HEK293 (cell line): Measurements from ENCODE around the gene UBE3B.

Experiments
- CTCF ChIA-PET: fragments of 350-600 bp; formaldehyde crosslinking; extraction: SDS; loops from one replicate; lab custom pipeline; 2021; ENCODE audit warnings: antibody characterized with exemption; lab: Yijun Ruan, JAX
- POLR2A ChIA-PET: fragments of 300-600 bp; formaldehyde crosslinking; extraction: SDS; loops from one replicate; lab custom pipeline; 2020; ENCODE audit warnings: antibody characterized with exemption, inconsistent platforms; lab: Yijun Ruan, JAX
- H3K27ac ChIP-seq: fragments of 200-500 bp; sonication (Bioruptor generic); 2 replicates; pipeline ENCODE4 v1.5.1; 2014; ENCODE audit warnings: low read depth, low read length, control low read depth, inconsistent platforms; ENCODE audit errors: extremely low read depth
- H3K36me3 ChIP-seq, 2 experiments: fragments of 200-500 bp in 1 of 2; sonication (Bioruptor generic) in 1 of 2; 1 replicate in 1 of 2; 2 replicates in 1 of 2; pipeline ENCODE4 v1.5.1; 2014 to 2017; ENCODE audit warnings: inconsistent platforms in 2 of 2, low read length in 2 of 2; ENCODE audit not compliant: control insufficient read depth in 2 of 2, insufficient read depth in 1 of 2
- H3K4me1 ChIP-seq: fragments of 200-500 bp; sonication (Bioruptor generic); 2 replicates; pipeline ENCODE4 v1.5.1; 2014; ENCODE audit warnings: mild to moderate bottlenecking, low read length, inconsistent platforms; ENCODE audit not compliant: control insufficient read depth, insufficient read depth
- H3K4me3 ChIP-seq: 2 replicates; pipeline ENCODE4 v1.5.1; 2011; ENCODE audit warnings: low read depth, mild to moderate bottlenecking, control low read depth, low read length, moderate library complexity
- H3K9me3 ChIP-seq: fragments of 200-500 bp; sonication (Bioruptor generic); 2 replicates; pipeline ENCODE4 v1.5.1; 2014; ENCODE audit warnings: low read depth, low read length, inconsistent platforms; ENCODE audit not compliant: control insufficient read depth, insufficient read depth
- FEZF1 ChIP-seq: fragments of 450-650 bp; formaldehyde crosslinking; IDR thresholded peaks from 2 replicates; pipeline ENCODE4 v1.5.1; 2016; ENCODE audit warnings: missing biosample characterization, missing genetic modification characterization
- GLI4 ChIP-seq: fragments of 450-650 bp; formaldehyde crosslinking; IDR thresholded peaks from 2 replicates; pipeline ENCODE4 v1.5.1; 2016; ENCODE audit warnings: missing biosample characterization, missing genetic modification characterization
- GLIS2 ChIP-seq: fragments of 450-650 bp; formaldehyde crosslinking; IDR thresholded peaks from 2 replicates; pipeline ENCODE4 v1.5.1; 2016; ENCODE audit warnings: missing biosample characterization, missing genetic modification characterization
- MEIS1 ChIP-seq: sonication (generic); formaldehyde crosslinking; IDR thresholded peaks from 2 replicates; pipeline ENCODE4 v1.8.1; 2022; ENCODE audit warnings: missing genetic modification reagents, mild to moderate bottlenecking, borderline replicate concordance
- SCRT2 ChIP-seq: fragments of 450-650 bp; formaldehyde crosslinking; IDR thresholded peaks from 2 replicates; pipeline ENCODE4 v1.5.1; 2016; ENCODE audit warnings: missing biosample characterization, missing genetic modification characterization
- SP2 ChIP-seq: fragments of 450-650 bp; formaldehyde crosslinking; IDR thresholded peaks from 2 replicates; pipeline ENCODE4 v1.5.1; 2016; ENCODE audit warnings: missing biosample characterization, missing genetic modification characterization
- SP7 ChIP-seq: fragments of 450-650 bp; formaldehyde crosslinking; IDR thresholded peaks from 2 replicates; pipeline ENCODE4 v1.5.1; 2016; ENCODE audit warnings: missing biosample characterization, missing genetic modification characterization
- TCF7L2 ChIP-seq: IDR thresholded peaks from 2 replicates; pipeline ENCODE4 v1.6.1; 2011; ENCODE audit warnings: low read depth, mild to moderate bottlenecking, inconsistent platforms, low read length, moderate library complexity, borderline replicate concordance
- YY1 ChIP-seq: fragments of 450-650 bp; formaldehyde crosslinking; IDR thresholded peaks from 2 replicates; pipeline ENCODE4 v1.5.1; 2018; ENCODE audit warnings: missing biosample characterization, missing genetic modification characterization
- ZBTB17 ChIP-seq: fragments of 450-650 bp; formaldehyde crosslinking; IDR thresholded peaks from 2 replicates; pipeline ENCODE4 v1.5.1; 2016; ENCODE audit warnings: missing biosample characterization, missing genetic modification characterization
- ZBTB48 ChIP-seq: fragments of 450-650 bp; formaldehyde crosslinking; IDR thresholded peaks from 2 replicates; pipeline ENCODE4 v1.5.1; 2016; ENCODE audit warnings: missing biosample characterization, missing genetic modification characterization
- ZIC2 ChIP-seq: fragments of 450-650 bp; formaldehyde crosslinking; IDR thresholded peaks from 2 replicates; pipeline ENCODE4 v1.5.1; 2016; ENCODE audit warnings: missing biosample characterization, missing genetic modification characterization
- ZNF121 ChIP-seq: fragments of 450-650 bp; formaldehyde crosslinking; IDR thresholded peaks from 2 replicates; pipeline ENCODE4 v1.5.1; 2016; ENCODE audit warnings: missing biosample characterization, missing genetic modification characterization
- ZNF133 ChIP-seq: fragments of 450-650 bp; formaldehyde crosslinking; IDR thresholded peaks from 2 replicates; pipeline ENCODE4 v1.5.1; 2016; ENCODE audit warnings: missing biosample characterization, missing genetic modification characterization
- ZNF335 ChIP-seq: fragments of 450-650 bp; formaldehyde crosslinking; conservative IDR thresholded peaks from 2 replicates; pipeline ENCODE4 v1.5.1; 2016; ENCODE audit warnings: missing biosample characterization, missing genetic modification characterization
- ZNF366 ChIP-seq: fragments of 450-650 bp; formaldehyde crosslinking; conservative IDR thresholded peaks from 2 replicates; pipeline ENCODE4 v1.5.1; 2016; ENCODE audit warnings: missing biosample characterization, missing genetic modification characterization
- ZNF426 ChIP-seq: fragments of 450-650 bp; formaldehyde crosslinking; IDR thresholded peaks from 2 replicates; pipeline ENCODE4 v1.5.1; 2017; ENCODE audit warnings: missing biosample characterization, missing genetic modification characterization, mild to moderate bottlenecking, inconsistent platforms, moderate library complexity
- ZNF596 ChIP-seq: fragments of 450-650 bp; IDR thresholded peaks from 2 replicates; pipeline ENCODE4 v1.5.0; 2018; ENCODE audit warnings: missing biosample characterization, mild to moderate bottlenecking, missing genetic modification characterization, moderate library complexity
- ZNF600 ChIP-seq: fragments of 450-650 bp; formaldehyde crosslinking; IDR thresholded peaks from 2 replicates; pipeline ENCODE4 v1.5.1; 2016; ENCODE audit warnings: missing biosample characterization, missing genetic modification characterization
- ZNF621 ChIP-seq: fragments of 450-650 bp; formaldehyde crosslinking; IDR thresholded peaks from 2 replicates; pipeline ENCODE4 v1.5.1; 2017; ENCODE audit warnings: missing biosample characterization, missing genetic modification characterization
- ZNF624 ChIP-seq: fragments of 450-650 bp; formaldehyde crosslinking; IDR thresholded peaks from 2 replicates; pipeline ENCODE4 v1.5.1; 2017; ENCODE audit warnings: missing biosample characterization, missing genetic modification characterization
- ZNF626 ChIP-seq: fragments of 450-650 bp; sonication (Bioruptor Pico); formaldehyde crosslinking; IDR thresholded peaks from 2 replicates; pipeline ENCODE4 v1.5.1; 2018; ENCODE audit warnings: missing biosample characterization, missing genetic modification characterization, inconsistent platforms
- ZNF629 ChIP-seq: fragments of 450-650 bp; formaldehyde crosslinking; IDR thresholded peaks from 2 replicates; pipeline ENCODE4 v1.5.1; 2017; ENCODE audit warnings: missing biosample characterization, missing genetic modification characterization
- ZNF660 ChIP-seq: fragments of 450-650 bp; IDR thresholded peaks from 2 replicates; pipeline ENCODE4 v1.5.1; 2018; ENCODE audit warnings: missing biosample characterization, mild to moderate bottlenecking, missing genetic modification characterization
- ZNF792 ChIP-seq: fragments of 450-650 bp; formaldehyde crosslinking; IDR thresholded peaks from 2 replicates; pipeline ENCODE4 v1.5.1; 2016; ENCODE audit warnings: missing biosample characterization, missing genetic modification characterization
- ZNF830 ChIP-seq: fragments of 450-650 bp; IDR thresholded peaks from 2 replicates; pipeline ENCODE4 v1.5.0; 2018; ENCODE audit warnings: missing biosample characterization, missing genetic modification characterization, low read depth, mild to moderate bottlenecking, moderate library complexity
- TF ChIP-seq, protein P1 (sequence below): IDR thresholded peaks from 2 replicates; pipeline ENCODE4 v1.6.1; 2011; ENCODE audit warnings: mild to moderate bottlenecking, low read depth, low read length, borderline replicate concordance
- TF ChIP-seq, protein P2 (sequence below): fragments of 450-650 bp; formaldehyde crosslinking; IDR thresholded peaks from 2 replicates; pipeline ENCODE4 v1.5.1; 2016; ENCODE audit warnings: missing biosample characterization, missing genetic modification characterization
- TF ChIP-seq, protein P3 (sequence below): fragments of 450-650 bp; formaldehyde crosslinking; IDR thresholded peaks from 2 replicates; pipeline ENCODE4 v1.5.1; 2016; ENCODE audit warnings: missing biosample characterization, missing genetic modification characterization
- TF ChIP-seq, protein P4 (sequence below): fragments of 450-650 bp; formaldehyde crosslinking; IDR thresholded peaks from 2 replicates; pipeline ENCODE4 v1.5.1; 2017; ENCODE audit warnings: missing biosample characterization, missing genetic modification characterization

UBE3B gene

DNA sequence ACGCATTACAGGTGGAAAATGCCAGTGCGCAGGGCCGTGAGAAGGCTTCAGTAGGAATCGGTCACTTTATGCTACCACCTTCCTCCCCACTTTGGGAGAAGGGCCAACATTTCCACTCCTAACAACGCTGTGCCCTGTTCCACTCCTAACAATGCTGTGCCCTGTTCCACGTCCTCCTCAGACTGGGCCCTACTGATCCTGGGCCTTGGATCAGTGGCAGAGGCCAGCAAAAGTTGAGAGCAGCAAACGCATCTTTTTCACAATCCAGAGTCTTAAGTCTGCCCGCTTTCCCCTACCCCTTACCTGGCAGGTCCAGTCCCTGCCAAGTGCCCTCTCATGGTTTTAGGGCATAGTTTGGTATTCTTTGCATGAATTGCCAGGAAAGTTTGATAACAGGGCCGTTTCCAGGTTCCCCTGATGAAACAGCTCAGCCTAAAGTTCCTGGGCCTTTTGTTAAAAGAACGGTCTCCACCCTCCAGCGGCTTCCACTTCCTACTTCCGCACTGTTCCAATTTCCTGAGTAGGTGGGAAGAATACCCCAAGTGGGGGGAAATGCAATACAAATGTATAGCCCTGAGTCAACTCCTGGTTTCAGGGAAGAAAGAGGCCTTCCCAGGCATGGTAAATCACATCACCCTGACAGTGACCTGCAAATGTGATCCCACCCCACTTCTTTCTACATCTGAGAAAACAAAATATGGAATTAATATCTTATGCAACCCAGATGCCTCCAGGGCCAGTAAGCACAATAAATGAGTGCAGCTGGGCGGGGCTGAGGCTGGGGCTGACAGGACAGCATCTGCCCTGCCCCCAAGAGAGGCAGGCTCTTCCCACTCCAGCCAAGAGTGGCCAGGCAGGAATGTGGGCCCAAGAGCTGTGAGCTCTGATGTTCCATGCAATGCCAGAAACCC is 15.3 kb upstream of the UBE3B start (continued):
- TF ChIP-seq, protein P1, sequence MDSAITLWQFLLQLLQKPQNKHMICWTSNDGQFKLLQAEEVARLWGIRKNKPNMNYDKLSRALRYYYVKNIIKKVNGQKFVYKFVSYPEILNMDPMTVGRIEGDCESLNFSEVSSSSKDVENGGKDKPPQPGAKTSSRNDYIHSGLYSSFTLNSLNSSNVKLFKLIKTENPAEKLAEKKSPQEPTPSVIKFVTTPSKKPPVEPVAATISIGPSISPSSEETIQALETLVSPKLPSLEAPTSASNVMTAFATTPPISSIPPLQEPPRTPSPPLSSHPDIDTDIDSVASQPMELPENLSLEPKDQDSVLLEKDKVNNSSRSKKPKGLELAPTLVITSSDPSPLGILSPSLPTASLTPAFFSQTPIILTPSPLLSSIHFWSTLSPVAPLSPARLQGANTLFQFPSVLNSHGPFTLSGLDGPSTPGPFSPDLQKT = no peak
- TF ChIP-seq, protein P2, sequence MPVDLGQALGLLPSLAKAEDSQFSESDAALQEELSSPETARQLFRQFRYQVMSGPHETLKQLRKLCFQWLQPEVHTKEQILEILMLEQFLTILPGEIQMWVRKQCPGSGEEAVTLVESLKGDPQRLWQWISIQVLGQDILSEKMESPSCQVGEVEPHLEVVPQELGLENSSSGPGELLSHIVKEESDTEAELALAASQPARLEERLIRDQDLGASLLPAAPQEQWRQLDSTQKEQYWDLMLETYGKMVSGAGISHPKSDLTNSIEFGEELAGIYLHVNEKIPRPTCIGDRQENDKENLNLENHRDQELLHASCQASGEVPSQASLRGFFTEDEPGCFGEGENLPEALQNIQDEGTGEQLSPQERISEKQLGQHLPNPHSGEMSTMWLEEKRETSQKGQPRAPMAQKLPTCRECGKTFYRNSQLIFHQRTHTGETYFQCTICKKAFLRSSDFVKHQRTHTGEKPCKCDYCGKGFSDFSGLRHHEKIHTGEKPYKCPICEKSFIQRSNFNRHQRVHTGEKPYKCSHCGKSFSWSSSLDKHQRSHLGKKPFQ (tag by site-specific recombination) = no peak
- TF ChIP-seq GLI4 (tag by site-specific recombination) = no peak
- TF ChIP-seq ZNF624 (tag by site-specific recombination) = no peak
- TF ChIP-seq SCRT2 (tag by site-specific recombination) = no peak
- TF ChIP-seq ZNF792 = no peak
- TF ChIP-seq ZNF426 (tag by site-specific recombination) = no peak
- TF ChIP-seq, protein P3, sequence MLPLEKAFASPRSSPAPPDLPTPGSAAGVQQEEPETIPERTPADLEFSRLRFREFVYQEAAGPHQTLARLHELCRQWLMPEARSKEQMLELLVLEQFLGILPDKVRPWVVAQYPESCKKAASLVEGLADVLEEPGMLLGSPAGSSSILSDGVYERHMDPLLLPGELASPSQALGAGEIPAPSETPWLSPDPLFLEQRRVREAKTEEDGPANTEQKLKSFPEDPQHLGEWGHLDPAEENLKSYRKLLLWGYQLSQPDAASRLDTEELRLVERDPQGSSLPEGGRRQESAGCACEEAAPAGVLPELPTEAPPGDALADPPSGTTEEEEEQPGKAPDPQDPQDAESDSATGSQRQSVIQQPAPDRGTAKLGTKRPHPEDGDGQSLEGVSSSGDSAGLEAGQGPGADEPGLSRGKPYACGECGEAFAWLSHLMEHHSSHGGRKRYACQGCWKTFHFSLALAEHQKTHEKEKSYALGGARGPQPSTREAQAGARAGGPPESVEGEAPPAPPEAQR (tag by site-specific recombination) = no peak
- TF ChIP-seq ZNF626 = no peak

DNA sequence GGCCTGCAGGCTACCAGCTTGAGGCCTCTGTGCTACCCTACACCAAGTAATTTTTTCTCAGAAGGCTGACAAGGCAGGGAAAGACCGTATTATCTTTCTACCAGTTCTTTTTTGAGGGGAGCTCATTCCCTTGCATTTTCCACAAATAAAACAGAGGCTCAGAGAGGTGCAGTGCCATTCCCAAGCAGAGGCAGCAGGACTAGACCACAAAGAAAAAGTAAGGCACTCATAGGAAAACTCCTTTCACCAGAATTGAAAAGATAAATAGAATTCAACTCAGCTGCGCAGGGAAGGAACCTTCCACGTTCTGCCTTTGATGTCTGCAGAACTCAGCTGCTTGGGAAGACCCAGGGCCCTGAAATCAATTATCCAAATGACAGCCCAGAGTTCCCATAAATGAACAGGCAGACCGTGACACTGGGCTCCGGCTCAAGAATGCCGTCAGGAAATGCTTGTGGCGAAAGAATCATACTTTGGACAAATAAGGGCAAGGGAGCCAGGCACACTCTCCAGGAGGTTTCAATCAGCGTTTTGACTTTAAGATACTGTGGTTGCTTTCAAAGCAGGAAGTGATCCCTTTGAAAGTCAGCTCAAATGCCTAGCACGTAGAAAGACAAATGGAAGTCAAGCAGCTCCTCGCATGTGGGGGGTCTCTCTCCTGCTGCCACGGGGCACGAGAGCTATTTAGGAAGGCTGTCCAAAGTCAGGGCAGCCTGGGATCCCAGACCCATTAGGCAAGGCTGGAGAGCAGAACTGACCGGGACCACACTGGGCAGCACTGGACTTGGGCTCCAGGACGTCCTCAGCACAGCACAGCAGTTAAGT is 14.4 kb upstream of the UBE3B start:
- CTCF ChIA-PET = interaction anchor here (0.6 to 5.3 kb wide), 3 partner anchors 29 to 38 kb away, joined by 3 to 27 read pairs (median 7); no protein-coding TSS in a partner anchor
- peaks cover 0 to 46% of the 10 kb centered on the region in 2 experiments; a peak in 2 of 3 replicates for H3K36me3 ChIP-seq
- peaks cover 19% of the 10 kb centered on the region for H3K4me1 ChIP-seq
- H3K4me3 ChIP-seq = 0 out of 2 replicates have a peak overlapping the region, but pooled peaks have one; percentile 3
- H3K9me3 ChIP-seq = no peaks in the 10 kb centered on the region
- POLR2A ChIA-PET = interaction anchor here (1.2 to 4.2 kb wide), 3 partner anchors 10 to 14 kb away, joined by 3 to 17 read pairs (median 3); partner anchors contain the start of genes KCTD10 and UBE3B
- peak overlapping the region; percentile 24; the same call in 1 of the 2 replicates for H3K27ac ChIP-seq
- TF ChIP-seq ZBTB48 (tag by site-specific recombination) (peak; percentile 33; the same call in 1 of the 2 replicates), SP2 (tag by site-specific recombination) (0 out of 2 replicates have a peak, but pooled peaks have one; percentile 20), GLIS2 (no peak), YY1 (tag by site-specific recombination) (no peak), ZNF629 (tag by site-specific recombination) (peak; percentile 64), FEZF1 (peak; percentile 86), TCF7L2 (peak; percentile 56; the same call in 1 of the 2 replicates), ZIC2 (tag by site-specific recombination) (peak; percentile 96), ZNF335 (tag by site-specific recombination) (0 out of 2 replicates have a peak, but pooled peaks have one; percentile 25), ZNF660 (peak; percentile 25; the same call in 1 of the 2 replicates), ZNF121 (tag by site-specific recombination) (0 out of 2 replicates have a peak, but pooled peaks have one; percentile 18), ZNF621 (tag by site-specific recombination) (no peak), ZBTB17 (tag by site-specific recombination) (peak; percentile 65), ZNF830 (tag by site-specific recombination) (no peak), ZNF366 (tag by site-specific recombination) (0 out of 2 replicates have a peak, but pooled peaks have one; percentile 28), ZNF596 (tag by site-specific recombination) (no peak), MEIS1 (CRISPR knock-in tag) (peak; percentile 77; the same call in 1 of the 2 replicates), SP7 (tag by site-specific recombination) (peak; percentile 72), ZNF600 (tag by site-specific recombination) (peak; percentile 72), ZNF133 (tag by site-specific recombination) (no peak)
- TF ChIP-seq, protein P4, sequence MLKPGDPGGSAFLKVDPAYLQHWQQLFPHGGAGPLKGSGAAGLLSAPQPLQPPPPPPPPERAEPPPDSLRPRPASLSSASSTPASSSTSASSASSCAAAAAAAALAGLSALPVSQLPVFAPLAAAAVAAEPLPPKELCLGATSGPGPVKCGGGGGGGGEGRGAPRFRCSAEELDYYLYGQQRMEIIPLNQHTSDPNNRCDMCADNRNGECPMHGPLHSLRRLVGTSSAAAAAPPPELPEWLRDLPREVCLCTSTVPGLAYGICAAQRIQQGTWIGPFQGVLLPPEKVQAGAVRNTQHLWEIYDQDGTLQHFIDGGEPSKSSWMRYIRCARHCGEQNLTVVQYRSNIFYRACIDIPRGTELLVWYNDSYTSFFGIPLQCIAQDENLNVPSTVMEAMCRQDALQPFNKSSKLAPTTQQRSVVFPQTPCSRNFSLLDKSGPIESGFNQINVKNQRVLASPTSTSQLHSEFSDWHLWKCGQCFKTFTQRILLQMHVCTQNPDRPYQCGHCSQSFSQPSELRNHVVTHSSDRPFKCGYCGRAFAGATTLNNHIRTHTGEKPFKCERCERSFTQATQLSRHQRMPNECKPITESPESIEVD (tag by site-specific recombination) = peak; percentile 35; the same call in 1 of the 2 replicates
